HG02610 (cell line): ENCODE results near the gene MTERF4.

ENCODE experiments used
- ATAC-seq: cut with Tn5 transposase; IDR thresholded peaks from one replicate; pipeline ENCODE4 v1.9.1; 2021; ENCODE audit warnings: mild to moderate bottlenecking, moderate library complexity; ENCODE audit not compliant: unreplicated experiment

MTERF4 gene

GRCh38 chr2:241102239-241102803 is at the start of gene MTERF4:
Gene MTERF4 (minus strand): TSS chr2:241102287. CDS start chr2:241102273, 14 bp downstream.
- peak; percentile 82 for ATAC-seq

GRCh38 chr2:241150660-241151530 is 48.8 kb upstream of the MTERF4 start:
- ATAC-seq: no peak

GRCh38 chr2:241149925-241150659 is 48.0 kb upstream of the MTERF4 start, which contains the start of gene PPP1R7:
Gene PPP1R7 (plus strand): TSS chr2:241150467. CDS start chr2:241150496, 29 bp downstream.
- ATAC-seq: peak; percentile 76

GRCh38 chr2:241149675-241149924 is 47.5 kb upstream of the MTERF4 start:
- ATAC-seq: no peak

- peak; percentile 79 for ATAC-seq
Measured at GRCh38 chr2:241148891-241149674, 47.0 kb upstream of the MTERF4 start, which contains the start of gene PASK. Gene PASK (minus strand): TSS chr2:241149472. CDS start chr2:241143032, 6,440 bp downstream.

- no peak for ATAC-seq
Measured at GRCh38 chr2:241148239-241148638, 46.2 kb upstream of the MTERF4 start.

- ATAC-seq: no peak
Measured at GRCh38 chr2:241147336-241147735, 45.2 kb upstream of the MTERF4 start.

- ATAC-seq: no peak
Measured at GRCh38 chr2:241146286-241146685, 44.2 kb upstream of the MTERF4 start.

GRCh38 chr2:241142593-241142992 is 40.5 kb upstream of the MTERF4 start:
- no peak for ATAC-seq

GRCh38 chr2:241142063-241142462 is 40.0 kb upstream of the MTERF4 start:
- no peak for ATAC-seq

- ATAC-seq: no peak
Measured at GRCh38 chr2:241141214-241141770, 39.2 kb upstream of the MTERF4 start.

- ATAC-seq: no peak
Measured at GRCh38 chr2:241140445-241140840, 38.4 kb upstream of the MTERF4 start.

GRCh38 chr2:241139531-241140444 is 37.7 kb upstream of the MTERF4 start:
- no peak for ATAC-seq

GRCh38 chr2:241138471-241138870 is 36.4 kb upstream of the MTERF4 start:
- no peak for ATAC-seq

- ATAC-seq: no peak
Measured at GRCh38 chr2:241137276-241138190, 35.4 kb upstream of the MTERF4 start.

- no peak for ATAC-seq
Measured at GRCh38 chr2:241136661-241137260, 34.7 kb upstream of the MTERF4 start.

- ATAC-seq: no peak
Measured at GRCh38 chr2:241136191-241136590, 34.1 kb upstream of the MTERF4 start.

- ATAC-seq: no peak
Measured at GRCh38 chr2:241135737-241136136, 33.6 kb upstream of the MTERF4 start.
